CD4-positive, alpha-beta T cell treated with Interleukin-15 for 1 hour (primary cell): ENCODE results near the gene OR51V1.
"Not testable (repeated sequence)": the region's sequence is repeated elsewhere in the genome, so short reads cannot be mapped to it uniquely, and the experiment has no call there.

ENCODE experiments used
- DNase-seq: peaks from one replicate; pipeline ENCODE4 v3.0.0-alpha.2; 2020

OR51V1 gene

DNA sequence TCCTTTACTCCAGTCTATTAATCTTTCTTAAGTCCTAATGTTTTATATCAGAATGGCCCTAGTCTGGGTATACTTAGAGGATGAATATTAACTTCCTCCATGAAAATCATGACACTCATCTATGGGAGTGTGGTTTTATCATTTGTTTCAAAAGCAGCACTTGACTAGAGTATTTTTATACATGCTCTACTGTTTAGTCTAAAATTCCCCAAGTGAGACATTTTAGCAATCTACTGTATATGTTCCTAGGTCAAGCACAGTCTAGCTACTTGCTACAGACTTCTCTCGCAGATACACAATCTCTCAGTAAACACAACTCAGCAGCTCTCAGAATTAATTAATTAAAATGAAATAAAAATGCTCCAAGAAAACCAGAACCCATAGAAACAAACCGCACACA, 29.3 kb upstream of the OR51V1 start:
- no peak for DNase-seq

DNA sequence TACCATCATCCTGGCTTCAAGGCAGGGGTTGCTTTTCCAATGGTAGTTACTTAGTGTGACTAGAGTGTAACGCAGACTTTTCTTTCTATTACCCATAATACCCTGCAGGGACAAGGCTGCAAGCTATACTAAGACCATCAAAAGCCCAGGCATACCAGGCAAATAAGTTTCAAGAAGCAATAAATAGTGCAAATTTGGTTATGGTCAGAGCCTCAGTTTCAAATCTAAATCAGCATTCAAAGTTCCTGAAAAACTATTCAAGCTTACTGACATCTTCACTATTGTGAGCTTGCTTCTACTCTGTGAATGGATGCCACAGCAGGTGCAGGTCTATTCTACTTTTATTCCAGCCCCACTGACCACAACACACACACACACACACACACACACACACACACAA, 28.9 kb upstream of the OR51V1 start:
- no peak for DNase-seq

DNA sequence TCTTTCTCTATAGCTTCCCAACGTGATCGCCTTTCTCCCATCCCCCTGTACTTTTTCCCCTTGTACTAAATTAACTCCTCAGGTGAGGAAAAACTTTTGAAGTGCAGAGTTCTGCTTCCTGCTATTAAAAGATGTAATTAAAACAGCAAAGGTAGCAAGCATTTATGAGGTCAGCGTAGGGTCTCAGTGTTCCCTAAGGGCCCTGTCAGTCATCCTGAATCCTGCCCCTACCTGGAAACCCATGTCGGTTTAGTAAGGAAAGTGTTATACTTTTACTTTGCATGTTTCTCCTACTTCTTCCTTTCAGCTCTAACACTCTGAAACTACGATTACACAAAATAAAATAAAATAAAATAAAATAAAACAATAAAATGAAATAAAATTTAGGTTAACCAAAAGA, 27.6 kb upstream of the OR51V1 start:
- no peak for DNase-seq

DNA sequence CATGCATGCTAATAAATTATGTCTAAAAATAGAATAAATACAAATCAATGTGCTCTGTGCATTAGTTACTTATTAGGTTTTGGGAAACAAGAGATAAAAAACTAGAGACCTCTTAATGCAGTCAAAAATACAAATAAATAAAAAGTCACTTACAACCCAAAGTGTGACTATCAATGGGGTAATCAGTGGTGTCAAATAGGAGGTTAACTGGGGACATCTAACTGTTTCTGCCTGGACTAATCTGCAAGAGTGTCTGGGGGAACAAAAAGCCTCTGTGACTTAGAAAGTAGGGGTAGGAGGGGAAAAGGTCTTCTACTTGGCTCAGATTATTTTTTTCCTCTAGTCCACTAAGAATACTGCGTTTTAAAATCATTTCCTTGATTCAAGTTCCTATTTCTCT, 27.2 kb upstream of the OR51V1 start:
- no peak for DNase-seq

DNA sequence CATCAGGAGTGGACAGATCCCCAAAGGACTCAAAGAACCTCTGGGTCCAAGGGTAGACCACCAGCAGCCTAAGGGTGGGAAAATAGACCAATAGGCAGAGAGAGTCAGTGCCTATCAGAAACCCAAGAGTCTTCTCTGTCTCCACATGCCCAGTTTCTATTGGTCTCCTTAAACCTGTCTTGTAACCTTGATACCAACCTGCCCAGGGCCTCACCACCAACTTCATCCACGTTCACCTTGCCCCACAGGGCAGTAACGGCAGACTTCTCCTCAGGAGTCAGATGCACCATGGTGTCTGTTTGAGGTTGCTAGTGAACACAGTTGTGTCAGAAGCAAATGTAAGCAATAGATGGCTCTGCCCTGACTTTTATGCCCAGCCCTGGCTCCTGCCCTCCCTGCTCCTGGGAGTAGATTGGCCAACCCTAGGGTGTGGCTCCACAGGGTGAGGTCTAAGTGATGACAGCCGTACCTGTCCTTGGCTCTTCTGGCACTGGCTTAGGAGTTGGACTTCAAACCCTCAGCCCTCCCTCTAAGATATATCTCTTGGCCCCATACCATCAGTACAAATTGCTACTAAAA, 26.3 kb upstream of the OR51V1 start, which contains the start of gene HBB:
Gene HBB (minus strand): TSS at position 340 of the 579 bp plus-strand sequence. CDS start 50 bp downstream, at position 290.
- DNase-seq: no peak

DNA sequence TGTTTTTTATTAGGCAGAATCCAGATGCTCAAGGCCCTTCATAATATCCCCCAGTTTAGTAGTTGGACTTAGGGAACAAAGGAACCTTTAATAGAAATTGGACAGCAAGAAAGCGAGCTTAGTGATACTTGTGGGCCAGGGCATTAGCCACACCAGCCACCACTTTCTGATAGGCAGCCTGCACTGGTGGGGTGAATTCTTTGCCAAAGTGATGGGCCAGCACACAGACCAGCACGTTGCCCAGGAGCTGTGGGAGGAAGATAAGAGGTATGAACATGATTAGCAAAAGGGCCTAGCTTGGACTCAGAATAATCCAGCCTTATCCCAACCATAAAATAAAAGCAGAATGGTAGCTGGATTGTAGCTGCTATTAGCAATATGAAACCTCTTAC, 25.0 kb upstream of the OR51V1 start:
- no peak for DNase-seq

DNA sequence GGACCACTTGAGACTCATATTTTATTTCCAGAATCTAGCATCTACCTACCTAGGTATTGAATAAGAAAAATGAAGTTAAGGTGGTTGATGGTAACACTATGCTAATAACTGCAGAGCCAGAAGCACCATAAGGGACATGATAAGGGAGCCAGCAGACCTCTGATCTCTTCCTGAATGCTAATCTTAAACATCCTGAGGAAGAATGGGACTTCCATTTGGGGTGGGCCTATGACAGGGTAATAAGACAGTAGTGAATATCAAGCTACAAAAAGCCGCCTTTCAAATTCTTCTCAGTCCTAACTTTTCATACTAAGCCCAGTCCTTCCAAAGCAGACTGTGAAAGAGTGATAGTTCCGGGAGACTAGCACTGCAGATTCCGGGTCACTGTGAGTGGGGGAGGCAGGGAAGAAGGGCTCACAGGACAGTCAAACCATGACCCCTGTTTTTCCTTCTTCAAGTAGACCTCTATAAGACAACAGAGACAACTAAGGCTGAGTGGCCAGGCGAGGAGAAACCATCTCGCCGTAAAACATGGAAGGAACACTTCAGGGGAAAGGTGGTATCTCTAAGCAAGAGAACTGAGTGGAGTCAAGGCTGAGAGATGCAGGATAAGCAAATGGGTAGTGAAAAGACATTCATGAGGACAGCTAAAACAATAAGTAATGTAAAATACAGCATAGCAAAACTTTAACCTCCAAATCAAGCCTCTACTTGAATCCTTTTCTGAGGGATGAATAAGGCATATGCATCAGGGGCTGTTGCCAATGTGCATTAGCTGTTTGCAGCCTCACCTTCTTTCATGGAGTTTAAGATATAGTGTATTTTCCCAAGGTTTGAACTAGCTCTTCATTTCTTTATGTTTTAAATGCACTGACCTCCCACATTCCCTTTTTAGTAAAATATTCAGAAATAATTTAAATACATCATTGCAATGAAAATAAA, 24.3 kb upstream of the OR51V1 start:
- no peak for DNase-seq

DNA sequence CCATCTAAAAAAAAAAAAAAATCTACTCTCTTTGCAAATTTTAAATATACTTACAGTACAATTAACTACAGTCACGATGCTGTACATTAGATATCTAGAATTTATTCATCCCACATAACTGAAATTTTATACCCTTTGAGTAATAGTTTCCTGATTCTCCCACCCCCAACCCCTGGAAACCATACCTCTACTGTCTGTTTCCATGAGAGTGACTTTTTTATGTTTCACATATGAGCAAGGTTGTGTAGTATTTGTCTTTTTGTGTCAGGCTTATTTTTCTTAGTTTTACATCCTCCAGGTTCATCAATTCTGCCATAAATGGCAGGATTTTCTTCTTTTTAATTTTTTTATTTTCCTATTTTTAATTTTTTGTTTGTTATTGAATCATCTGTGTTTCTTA, 23.2 kb upstream of the OR51V1 start:
- no peak for DNase-seq

DNA sequence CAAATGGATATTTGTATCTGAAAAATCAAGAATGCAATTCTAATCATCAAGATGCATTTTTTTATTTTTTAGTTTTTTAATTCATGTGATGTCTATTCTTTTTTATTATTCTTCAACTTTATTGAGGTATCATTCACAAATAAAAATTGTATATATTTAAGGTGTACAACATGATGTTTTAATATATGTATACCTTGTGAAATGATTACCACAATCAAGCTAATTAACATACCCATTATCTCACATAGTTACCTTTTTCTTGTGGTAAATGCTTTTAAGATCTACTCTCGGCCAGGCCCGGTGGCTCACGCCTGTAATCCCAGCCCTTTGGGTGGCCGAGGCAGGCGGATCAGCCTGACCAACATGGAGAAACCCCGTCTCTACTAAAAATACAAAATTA, 22.7 kb upstream of the OR51V1 start:
- no peak for DNase-seq

DNA sequence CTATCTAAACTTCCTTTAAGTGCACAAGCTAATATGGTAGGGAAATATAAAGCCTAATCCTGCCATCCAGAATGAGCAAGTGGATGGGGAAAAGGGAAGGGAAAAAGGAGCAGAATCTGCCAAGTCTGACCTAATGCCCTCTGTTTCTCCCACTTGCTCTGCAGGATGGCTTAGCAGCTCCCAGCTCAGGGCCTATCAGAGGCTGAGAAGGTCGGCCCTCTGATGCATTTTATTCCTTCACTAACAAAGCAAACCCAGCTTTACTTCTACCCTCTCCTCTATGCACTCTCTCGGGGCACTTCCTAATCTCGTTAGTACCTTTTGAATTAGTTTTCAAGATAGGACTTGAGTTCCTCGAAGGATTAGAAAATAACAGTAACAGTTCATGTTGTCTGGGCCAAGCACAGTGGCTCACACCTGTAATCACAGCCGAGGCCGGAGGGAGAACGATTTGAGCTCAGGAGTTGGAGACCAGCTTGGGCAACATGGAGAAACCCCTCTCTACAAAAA, 9.9 kb upstream of the OR51V1 start:
- no peak for DNase-seq

DNA sequence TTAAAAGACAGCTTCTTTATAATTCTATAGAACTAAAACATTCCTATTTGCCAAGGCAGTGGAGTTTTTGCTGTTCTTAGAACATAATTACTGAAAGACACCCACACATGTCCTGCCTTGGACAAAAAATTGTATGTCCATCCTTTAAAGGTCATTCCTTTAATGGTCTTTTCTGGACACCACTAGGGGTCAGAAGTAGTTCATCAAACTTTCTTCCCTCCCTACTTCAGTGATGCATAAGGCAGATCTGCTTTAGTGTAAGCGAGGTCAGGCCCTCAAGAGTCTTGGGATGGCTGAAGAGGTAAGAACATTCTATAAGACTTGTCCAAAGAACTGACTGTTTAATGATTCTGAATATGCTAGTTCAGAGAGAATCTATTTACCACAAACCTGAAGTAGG, 4.3 kb upstream of the OR51V1 start:
- no peak for DNase-seq

DNA sequence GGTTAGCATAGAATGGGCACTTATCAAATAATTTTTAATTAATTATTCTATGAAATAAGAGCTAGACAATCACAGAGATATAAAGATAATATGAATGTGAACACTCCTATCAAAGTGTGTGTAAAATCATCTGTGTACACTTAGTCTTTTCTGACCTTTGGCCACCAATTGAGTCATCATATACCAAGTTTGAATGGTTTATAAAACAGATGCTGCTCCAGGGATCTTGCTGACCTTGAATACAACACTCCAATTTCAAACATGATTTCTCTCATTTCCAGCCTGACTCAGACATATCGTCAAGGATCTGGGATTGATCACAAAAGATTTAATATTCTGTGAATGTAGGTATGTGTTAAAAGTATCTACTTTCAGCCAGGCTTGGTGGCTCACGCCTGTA, 2.9 kb upstream of the OR51V1 start:
- no peak for DNase-seq

DNA sequence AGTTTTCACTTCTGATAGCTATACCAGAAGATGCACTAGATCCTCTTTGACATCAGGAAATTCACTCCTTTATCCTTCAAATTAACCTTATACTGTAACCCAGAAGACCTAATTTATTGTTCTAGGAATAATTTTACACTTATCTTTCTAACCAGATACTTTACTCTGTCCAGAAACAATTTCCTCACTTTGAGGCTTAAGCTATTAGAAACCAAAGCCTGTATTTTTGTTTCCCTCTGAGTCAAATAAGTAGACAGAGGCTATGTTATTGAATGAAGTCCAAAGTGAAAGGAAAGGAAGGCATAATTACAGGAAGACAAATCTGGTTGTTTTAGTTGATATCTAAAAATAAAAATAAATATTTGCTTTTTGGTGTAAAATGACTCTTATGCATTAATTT, 2.2 kb downstream of the OR51V1 start:
- DNase-seq: no peak

DNA sequence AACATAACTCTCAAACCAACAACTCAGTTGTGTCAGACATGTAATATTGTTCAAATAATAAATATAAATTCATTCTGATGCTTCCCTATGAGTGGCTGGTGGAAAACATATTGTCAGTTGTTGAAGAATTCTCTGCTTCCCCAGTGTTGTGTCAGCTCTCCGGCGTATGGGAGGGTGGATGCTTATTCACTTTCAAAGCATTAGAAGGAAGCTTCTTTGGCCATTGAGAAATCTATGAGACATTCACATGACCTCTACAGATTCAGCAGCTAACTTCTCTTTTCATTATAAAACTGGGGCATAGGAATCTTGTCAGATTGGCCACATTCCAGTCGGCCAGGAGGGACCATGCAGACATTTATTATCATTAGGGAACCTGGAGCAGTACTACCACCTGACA, 2.9 kb downstream of the OR51V1 start:
- DNase-seq: no peak

DNA sequence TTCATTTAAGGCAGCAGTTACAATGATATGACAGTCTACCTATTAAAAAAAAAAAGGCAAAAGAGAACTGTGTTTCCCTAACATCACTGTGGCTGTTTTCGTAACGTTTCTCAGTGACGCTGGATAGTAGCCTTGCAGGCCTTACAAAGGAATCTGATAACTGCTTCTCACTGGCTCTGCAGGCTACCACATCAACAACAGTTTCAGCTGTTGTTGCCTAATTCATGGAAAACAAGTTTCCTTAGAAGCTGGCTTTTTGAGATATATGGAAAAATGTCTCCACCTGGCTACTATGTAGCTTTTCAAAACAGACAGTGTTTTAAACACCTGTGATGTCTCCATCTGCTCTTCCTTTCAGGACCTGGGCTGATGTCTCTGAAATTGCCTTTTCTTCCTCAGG, 3.8 kb downstream of the OR51V1 start:
- DNase-seq: no peak

DNA sequence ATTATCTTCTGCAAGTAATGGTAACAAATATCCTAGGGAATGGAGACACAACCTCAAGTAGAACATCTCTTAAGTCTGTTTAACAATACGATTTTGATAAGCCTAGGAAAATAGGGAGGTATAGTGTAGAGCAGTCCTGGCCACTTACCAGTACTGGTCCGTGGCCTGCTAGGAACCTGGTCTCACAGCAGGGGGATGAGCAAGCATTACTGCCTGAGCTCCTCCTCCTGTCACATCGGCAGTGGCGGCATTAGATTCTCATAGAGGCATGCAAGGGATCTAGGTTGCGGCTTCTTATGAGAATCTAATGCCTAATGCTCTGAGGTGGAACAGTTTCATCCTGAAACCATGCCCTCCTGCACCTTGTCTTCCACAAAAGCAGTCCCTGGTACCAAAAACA, 4.4 kb downstream of the OR51V1 start:
- DNase-seq: no peak

DNA sequence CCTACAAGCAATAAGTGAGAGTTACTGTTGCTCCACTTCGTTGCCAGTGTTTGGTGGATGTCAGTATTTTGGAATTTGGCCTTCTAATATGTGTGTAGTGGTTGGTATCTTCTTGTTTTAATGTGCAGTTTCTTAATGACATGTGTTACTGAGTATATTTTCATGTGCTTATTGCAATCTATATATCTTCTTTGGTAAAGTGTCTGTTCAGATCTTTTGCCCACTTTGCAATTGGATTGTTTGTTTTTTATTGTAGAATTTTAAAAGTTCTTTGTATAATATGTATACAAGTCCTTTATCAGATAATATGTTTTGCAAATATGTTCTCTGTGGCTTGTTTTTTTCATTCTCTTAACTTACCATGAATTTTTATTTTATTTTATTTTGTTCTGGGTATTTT, 7.7 kb downstream of the OR51V1 start:
- no peak for DNase-seq

DNA sequence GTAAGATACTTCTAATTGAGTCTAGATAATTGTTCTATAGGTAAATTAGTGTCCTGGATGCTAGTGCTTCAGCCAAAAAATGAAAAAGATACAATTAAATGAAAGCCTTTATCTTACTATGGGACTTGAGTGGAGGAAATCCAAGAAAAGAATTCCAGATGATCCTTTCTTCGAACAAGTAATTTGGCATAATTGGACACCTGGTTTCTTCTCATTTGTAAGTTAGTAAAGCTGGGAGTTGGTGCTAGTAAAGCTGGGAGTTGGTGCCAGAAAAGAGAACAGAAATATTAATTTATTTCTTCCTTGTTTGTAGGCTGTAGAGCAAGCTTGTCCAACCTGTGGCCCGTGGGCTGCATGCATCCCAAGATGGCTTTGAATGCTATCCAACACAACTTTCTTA, 12.3 kb downstream of the OR51V1 start:
- no peak for DNase-seq

DNA sequence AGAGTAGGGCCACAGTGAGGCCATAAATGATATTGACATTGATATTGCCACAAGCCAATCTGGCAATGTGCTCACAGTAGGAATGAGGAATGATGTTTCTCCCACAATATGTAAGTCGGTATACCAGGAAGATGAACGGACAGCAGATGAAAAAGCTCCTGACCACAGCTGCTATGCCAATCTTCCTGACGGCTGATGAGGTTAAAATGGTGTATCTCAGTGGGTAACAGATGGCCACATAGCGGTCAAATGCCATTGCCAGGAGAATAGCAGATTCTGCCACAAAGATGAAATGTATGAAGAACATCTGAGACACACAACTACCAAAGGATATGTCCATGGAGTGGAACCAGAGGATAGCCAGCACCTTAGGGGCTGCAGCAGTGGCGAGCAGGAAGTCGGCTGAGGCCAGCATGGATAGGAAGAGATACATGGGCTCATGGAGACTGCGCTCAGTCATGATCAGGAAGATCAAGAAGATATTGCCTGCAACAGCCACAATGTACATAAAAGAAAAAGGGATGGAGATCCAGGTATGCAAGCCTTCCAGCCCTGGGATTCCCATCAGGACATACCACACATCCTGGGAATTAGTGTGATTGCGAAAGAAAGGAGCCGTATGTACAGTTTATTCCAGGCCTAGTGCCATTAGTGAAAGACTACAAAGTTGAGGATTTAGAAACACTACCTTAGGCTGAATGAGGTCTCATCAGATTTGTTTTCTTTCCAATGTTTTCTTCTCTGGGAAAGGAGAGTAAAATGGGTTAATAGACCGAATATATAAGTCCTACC, 22.2 kb downstream of the OR51V1 start:
- no peak for DNase-seq

DNA sequence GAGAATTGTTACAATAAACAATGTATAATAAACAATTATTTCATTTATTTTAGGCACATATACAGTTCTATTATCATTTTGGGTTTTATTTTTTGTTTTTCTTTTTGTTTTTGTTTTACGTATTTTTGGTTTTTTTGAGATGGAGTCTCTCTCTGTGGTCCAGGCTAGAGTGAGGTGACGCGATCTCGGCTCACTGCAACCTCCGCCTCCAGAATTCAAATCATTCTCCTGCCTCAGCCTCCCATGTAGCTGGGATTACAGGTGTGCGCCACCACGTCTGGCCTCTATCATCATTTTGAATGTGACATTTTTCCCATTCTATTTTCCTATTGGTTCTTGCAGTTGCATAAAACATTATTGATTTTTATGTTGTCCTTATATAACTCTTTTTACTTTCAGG, 25.5 kb downstream of the OR51V1 start:
- DNase-seq: no peak

DNA sequence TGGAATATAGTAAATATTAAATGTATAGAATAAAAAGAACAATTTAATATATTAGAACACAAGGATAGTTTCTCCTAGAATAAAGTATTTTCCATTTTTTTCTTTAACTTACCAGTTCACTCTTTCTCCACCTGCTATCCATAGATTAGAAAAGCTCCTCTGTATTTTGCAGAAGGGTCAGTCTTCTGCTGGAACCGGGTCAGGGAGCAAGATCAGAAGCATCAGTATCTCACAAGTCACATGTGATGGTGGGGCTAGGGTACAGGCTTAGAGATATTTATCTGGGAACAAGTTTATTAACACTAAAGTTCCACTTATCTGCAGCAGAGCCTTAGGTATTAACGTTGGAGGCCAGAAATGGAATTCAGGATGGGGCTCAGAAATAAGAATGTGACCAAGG, 28.6 kb downstream of the OR51V1 start:
- no peak for DNase-seq

DNA sequence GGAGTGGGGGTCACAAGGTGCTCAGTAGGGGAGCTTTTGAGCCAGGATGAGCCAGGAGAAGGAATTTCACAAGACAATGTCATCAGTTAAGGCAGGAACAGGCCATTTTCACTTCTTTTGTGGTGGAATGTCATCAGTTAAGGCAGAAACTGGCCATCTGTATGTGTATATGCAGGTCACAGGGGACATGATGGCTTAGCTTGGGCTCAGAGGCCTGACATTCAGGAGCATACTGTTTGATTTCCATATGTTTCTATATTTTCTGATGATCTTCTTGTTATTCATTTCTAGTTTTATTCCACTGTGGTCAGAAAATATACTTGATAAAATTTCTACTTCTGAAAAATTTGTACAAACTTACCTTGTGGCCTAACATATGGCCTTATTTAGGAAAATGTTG, 34.6 kb downstream of the OR51V1 start:
- not testable (repeated sequence) for DNase-seq

DNA sequence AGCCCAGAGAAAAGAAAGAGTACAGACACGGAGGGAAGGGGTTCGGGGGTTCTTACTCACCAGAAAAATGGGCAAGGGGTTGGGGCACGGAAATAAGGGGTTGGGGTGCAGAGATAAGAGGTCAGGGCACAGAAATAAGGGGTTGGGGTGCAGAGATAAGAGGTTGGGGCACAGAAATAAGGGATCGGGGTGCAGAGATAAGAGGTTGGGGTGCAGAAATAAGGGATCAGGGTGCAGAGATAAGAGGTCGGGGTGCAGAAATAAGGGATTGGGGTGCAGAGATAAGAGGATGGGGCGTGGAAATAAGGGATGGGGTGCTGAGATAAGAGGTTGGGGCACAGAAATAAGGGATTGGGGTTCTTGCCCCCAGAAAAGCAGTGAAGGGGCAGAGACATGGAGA, 35.7 kb downstream of the OR51V1 start:
- DNase-seq: not testable (repeated sequence)

DNA sequence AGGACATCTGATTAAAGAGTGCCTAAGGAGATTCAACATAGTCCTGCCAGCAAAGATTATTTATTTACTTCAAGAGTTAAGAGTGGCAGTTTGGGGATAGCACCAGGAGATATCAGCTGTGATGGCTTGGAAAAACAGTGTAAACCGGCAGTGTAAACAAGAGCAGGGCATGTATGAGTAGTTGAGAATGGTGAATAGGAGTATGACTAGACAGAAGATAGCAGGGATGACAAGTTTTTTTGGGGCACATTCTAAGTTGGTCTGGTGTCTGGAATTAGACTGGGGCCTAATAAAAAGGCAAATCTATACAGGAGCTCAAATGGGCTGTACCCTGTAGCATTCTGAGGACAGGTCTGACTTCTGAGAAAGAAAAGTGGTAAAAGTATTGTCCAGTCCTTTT, 39.4 kb downstream of the OR51V1 start:
- DNase-seq: not testable (repeated sequence)
